K562 (cell line): ENCODE measurements around the gene CSNK1G2. TPM values are rescaled to one million over a fixed set of nuclear protein-coding genes. Genes with fewer than 3 reads are reported as not detected.

Source experiments
- BHLHE40 ChIP-seq: IDR thresholded peaks from 2 replicates; pipeline ENCODE4 v1.6.1; 2011; ENCODE audit warnings: low read length, improper control_type of control experiment
- CAMTA2 ChIP-seq: fragments of 250-450 bp; sonication (Bioruptor Pico); conservative IDR thresholded peaks from 2 replicates; pipeline ENCODE4 v1.5.1; 2022
- DPF2 ChIP-seq: fragments of 450-650 bp; IDR thresholded peaks from 2 replicates; pipeline ENCODE4 v1.6.1; 2016
- E2F4 ChIP-seq: sonication (generic); formaldehyde crosslinking; IDR thresholded peaks from 2 replicates; pipeline ENCODE4 v1.8.0; 2022; ENCODE audit warnings: mild to moderate bottlenecking, low read depth, missing genetic modification reagents
- ELK1 ChIP-seq: sonication (generic); formaldehyde crosslinking; IDR thresholded peaks from 2 replicates; pipeline ENCODE4 v1.8.1; 2022; ENCODE audit warnings: missing genetic modification reagents
- HNRNPUL1 ChIP-seq: fragments of 200-400 bp; formaldehyde crosslinking; IDR thresholded peaks from 2 replicates; pipeline ENCODE4 v1.6.1; 2017; ENCODE audit warnings: low read length
- HOMEZ ChIP-seq: fragments of 250-450 bp; sonication (Bioruptor Pico); IDR thresholded peaks from 2 replicates; pipeline ENCODE4 v1.4.0; 2020; ENCODE audit warnings: mild to moderate bottlenecking, moderate library complexity
- MAX ChIP-seq: sonication (generic); formaldehyde crosslinking; IDR thresholded peaks from 2 replicates; pipeline ENCODE4 v1.9.0; 2022; ENCODE audit warnings: mild to moderate bottlenecking, missing genetic modification reagents
- MAZ ChIP-seq, 2 experiments: fragments of 450-650 bp in 1 of 2; sonication (generic) in 1 of 2; formaldehyde crosslinking; IDR thresholded peaks in 1 of 2; conservative IDR thresholded peaks in 1 of 2; 2 replicates each; pipeline versions ENCODE4 v1.4.0 to v1.5.0; 2020; ENCODE audit warnings: mild to moderate bottlenecking in 1 of 2, missing genetic modification reagents in 1 of 2
- MTA2 ChIP-seq: fragments of 450-650 bp; IDR thresholded peaks from 2 replicates; pipeline ENCODE4 v1.6.1; 2016; ENCODE audit warnings: low read depth
- NRF1 ChIP-seq, 2 experiments: fragments of 450-650 bp; IDR thresholded peaks in 1 of 2; conservative IDR thresholded peaks in 1 of 2; 2 replicates each; pipeline ENCODE4 v1.6.1; 2014; ENCODE audit warnings: mild to moderate bottlenecking in 2 of 2
- ZBTB2 ChIP-seq: fragments of 450-650 bp; IDR thresholded peaks from 2 replicates; pipeline ENCODE4 v1.6.1; 2016; ENCODE audit warnings: antibody characterized with exemption
- ZFP1 ChIP-seq: fragments of 450-650 bp; formaldehyde crosslinking; IDR thresholded peaks from 2 replicates; pipeline ENCODE4 v1.4.0; 2020; ENCODE audit warnings: mild to moderate bottlenecking, mixed read lengths
- ZNF217 ChIP-seq: sonication (generic); formaldehyde crosslinking; IDR thresholded peaks from 2 replicates; pipeline ENCODE4 v1.8.0; 2022; ENCODE audit warnings: mild to moderate bottlenecking, missing genetic modification reagents
- polyA plus RNA-seq, 8 experiments: library from polyadenylated mRNA; depleted of rRNA in 4 of 8; stranded (reverse) in 5 of 8; unstranded in 3 of 8; fragments of >200 nt; fragmentation: Nextera tagmentation in 2 of 8; fragmentation: Illumina TruSeq in 1 of 8; extraction: Ambion mirVana in 2 of 8; extraction: Trizol in 1 of 8; gene quantifications; 2 replicates each; pipeline versions ENCODE4 v1.2.1 to v1.2.3, GENCODE V29; 2011 to 2014; ENCODE audit warnings: inconsistent platforms in 1 of 8, missing spikeins in 1 of 8
- total RNA-seq, 7 experiments: library from RNA; depleted of rRNA in 6 of 7; stranded (reverse); fragments of >200 nt in 6 of 7; fragmentation: Illumina TruSeq in 2 of 7; extraction: Trizol in 2 of 7; gene quantifications; 2 replicates each; pipeline versions ENCODE4 v1.2.1 to v1.2.3, GENCODE V29; 2011 to 2021; ENCODE audit warnings: low replicate concordance in 1 of 7

The CSNK1G2 gene
- total and polyA plus RNA-seq, 9 of the 15 experiments (the other 6 are each of a cell fraction or from before 2014, with no cell fraction given) = 0.48 to 119 (median 49.5) TPM

GRCh38 chr19:1992759-1993260 is 51.8 kb downstream of the CSNK1G2 start (continued):
- TF ChIP-seq MAX (CRISPR knock-in tag) (0 out of 2 replicates have a peak, but pooled peaks have one; percentile 28), BHLHE40 (0 out of 2 replicates have a peak, but pooled peaks have one; percentile 5), DPF2 (no peak), HOMEZ (CRISPR knock-in tag) (no peak), E2F4 (CRISPR knock-in tag) (0 out of 2 replicates have a peak, but pooled peaks have one; percentile 27), ZNF217 (CRISPR knock-in tag) (no peak), ELK1 (CRISPR knock-in tag) (no peak), ZFP1 (no peak), NRF1 (conservative IDR thresholded peaks at IDR 0.05 in 1 of 2, IDR thresholded peaks at IDR 0.05 in 1 of 2) (peak; percentile 38 to 58; a peak in 2 of 4 replicates), MAZ (CRISPR knock-in tag; conservative IDR thresholded peaks at IDR 0.05 in 1 of 2, IDR thresholded peaks at IDR 0.05 in 1 of 2) (no peak), HNRNPUL1 (no peak), ZBTB2 (no peak), MTA2 (no peak), CAMTA2 (CRISPR knock-in tag) (no peak)
